HG02571 (cell line): ENCODE measurements around the gene UGT1A6.

Experiments
- ATAC-seq: cut with Tn5 transposase; IDR thresholded peaks from one replicate; pipeline ENCODE4 v1.9.1; 2021; ENCODE audit warnings: mild to moderate bottlenecking, moderate library complexity; ENCODE audit not compliant: unreplicated experiment

The UGT1A6 gene

DNA sequence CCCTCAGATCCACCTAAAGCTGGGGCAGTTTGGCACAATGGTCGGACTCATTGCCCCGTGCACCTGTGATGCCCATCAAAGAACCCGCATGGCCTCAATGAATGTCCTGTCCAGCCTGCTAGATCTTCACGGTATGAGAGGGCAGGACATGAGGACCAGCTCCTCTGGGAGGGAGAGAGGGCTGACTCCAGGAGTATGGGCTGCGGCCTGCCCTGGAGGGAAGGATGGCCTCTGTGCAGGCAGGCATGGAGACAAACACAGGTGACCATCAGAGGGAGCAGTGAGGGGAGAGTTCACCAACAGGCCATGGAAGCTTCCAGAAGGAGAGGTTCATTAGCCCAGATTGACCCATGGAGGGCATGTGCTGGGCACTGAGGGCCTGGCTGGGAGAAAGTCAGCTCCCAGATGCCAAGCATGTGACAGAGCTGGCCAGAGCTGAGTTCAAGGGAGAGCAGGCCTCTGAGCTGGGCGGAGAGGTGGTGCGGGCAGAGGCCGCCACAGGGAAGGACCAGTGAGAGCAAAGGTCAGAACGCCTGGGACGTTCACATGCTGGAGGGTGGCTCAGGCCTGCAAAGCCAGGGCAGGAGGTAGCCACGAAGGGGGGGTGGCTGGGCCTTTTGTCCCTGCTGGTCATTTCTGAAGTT lies 125.4 kb downstream of the UGT1A6 start:
- no peak for ATAC-seq

DNA sequence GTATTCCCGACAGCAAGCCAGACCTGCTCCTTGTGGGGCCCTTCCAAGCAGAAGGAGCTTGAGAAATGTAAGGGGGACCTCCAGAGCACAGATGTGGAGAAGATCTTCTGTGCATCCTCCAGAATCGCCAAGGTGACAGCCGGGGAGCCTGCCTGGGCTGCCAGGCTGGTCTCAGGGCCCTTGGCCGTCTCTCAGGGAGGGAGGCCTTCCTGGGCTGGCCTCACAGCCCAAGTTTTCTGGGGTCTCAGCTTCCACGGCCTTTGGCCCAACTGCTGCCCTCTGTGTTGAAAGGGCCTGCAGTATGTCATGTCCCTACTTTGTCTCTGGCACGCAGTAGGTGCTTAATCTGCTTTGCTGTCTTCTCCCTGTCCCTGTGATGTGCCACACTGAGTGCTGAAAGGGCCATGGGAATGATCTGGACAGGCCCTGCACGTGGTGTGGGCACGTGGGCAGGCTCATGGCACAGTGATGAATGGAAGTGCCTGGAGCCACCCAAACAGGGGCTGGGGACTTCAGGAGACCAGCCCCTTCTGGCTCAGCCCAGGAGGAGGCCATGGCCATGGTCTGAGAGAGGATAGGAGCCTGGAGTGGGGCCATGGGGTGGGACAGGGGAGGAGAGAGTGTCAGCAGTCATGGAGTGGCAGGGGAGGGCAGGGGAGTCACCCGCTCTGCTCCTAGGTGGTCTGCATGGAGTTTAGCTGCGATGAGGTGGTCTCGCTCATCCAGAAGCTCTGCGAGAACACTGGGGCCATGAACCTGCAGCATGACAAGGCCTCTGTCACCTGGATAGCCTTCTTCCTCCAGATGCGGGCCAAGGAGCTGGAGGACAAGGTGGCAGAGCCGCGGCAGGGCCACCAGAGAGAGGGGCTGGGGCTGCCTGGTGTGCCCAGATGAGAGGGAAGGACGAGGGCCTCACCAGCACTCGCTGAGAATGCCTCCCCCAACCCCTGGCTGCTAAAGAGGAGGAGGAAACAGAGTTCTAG lies 126.2 kb downstream of the UGT1A6 start:
- no peak for ATAC-seq

DNA sequence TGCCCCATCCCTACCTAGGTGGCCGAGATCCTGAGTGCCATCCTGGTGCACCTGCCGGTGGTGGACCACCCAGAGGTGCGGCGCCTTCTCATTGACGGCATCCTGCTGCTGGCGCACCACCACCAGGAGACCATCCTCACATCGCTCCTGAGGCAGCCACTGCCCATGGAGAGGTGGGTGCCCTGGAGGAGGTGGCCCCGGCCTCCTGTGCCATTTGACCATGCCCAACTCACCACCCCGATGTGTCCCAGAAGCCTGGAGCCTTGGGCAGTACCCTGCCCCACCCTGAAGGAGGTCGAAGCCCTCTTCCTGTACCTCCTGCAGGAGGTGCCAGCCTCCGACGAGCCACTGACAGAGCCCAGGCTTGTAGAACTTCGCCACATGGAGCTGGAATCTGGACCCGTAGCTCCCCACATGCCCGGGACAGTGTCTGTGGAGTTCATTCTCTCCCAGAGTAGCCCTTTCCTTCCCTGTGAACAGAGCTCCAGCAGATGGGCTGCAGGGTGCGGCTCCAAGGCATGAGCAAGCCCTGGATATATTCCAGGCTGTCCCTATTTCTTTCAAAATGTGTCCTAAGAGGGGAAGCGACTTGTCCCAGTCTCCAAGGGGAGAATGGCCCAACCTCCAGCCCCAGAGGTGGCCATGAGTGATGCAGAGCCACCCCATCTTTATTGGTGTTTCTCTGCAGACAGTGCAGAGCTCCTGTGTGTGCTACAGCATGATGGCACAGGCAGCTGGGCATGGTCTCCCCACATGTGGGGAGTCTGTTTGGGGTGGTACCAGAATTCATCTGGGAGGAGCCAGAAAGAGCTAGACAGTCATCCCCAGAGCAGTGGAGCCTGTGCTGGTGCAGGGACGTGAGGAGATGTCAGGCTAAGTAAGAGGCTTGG lies 127.4 kb downstream of the UGT1A6 start:
- ATAC-seq, result no peak

DNA sequence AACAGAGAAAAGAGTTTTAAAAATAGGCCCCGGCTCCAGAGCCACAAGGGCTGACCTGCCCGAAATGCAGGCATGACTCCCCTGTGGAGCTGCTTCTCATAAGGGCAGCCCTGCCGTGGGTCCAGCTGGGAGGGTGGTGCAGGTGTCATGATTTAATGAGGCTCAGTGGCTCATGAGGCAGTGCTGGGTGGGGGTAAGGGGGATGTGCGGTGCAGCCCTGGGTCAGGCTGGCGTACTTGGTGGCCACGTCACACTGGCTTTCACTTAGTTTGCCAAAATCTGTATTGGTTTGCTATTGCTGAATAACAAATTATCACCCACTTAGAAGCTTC lies 128.1 kb downstream of the UGT1A6 start:
- no peak for ATAC-seq

DNA sequence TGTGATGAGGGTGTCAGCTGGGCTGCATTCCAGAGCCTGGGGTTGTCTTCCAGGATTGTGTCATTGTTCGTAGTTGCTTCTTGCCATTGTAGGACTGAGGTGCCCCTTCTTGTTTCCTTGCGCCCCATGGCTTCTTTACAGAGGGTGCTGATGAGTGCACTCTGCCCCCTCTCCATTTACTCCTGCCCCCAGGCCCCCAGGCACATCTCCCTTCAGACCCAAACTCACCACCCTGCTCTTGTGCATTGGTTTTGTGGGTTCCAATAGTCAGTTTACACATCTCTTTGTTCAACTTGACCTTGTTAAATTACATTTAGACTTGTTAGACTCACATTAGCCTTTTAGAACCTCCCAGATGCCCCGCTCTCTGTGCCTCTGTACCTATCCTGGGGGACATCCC lies 128.5 kb downstream of the UGT1A6 start:
- no peak for ATAC-seq

DNA sequence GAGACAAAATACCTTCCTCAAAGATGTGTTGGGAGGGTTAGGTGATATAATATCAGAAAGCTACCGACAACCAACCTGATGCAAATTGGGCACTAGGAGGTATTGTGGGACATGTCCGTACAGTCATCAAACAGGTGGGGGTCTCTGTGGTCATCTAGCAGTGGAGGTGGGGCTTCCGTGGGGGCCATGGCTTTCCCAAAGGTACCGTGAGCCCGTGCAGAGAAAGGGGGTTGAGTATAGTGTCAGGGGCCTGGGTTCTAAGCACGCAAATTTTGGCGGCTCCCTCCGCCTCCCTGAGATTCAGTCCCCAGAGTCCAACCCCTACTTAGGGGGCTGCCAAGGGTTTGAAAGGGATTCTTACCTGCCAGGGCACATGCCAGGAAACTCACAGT lies 129.0 kb downstream of the UGT1A6 start:
- no peak for ATAC-seq

DNA sequence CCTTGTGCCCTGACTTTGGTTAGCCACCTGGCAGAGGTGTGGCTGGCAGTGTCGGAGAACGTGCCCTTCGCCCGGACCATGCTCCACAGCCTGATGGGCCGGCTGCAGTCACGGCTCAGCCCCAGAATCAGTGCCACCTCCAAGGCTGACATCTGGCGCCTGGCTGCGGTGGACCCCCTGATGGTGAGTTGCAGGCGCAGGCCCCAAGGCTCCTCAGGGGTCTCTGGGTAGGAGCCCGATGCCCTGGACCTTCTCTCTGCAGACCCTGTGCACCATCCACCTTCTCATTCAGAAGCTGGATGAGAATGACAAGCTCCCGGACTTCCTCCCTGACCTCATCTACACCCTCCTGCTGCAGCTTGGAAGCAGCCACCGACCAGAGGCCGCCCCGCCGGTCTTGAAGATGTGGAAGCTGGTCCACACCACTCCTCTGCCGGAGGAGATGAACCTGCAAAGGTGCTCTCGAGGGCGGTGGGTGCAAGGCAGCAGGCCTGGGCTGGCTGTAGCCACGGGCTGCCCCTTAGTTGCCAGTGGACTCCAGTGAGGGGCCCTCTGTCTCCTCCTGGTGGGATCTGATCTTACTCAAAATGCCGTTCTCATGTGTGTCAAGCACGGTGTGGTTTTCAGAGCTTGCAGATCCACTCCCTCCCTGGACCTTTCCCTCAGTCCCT lies 129.5 kb downstream of the UGT1A6 start:
- ATAC-seq, result no peak
